ENCODE results near the gene TRMT11. TPM values are rescaled to one million over a fixed set of nuclear protein-coding genes. Genes with fewer than 3 reads are reported as not detected.

TRMT11 gene
- total and polyA plus RNA-seq, 2 of the 13 experiments (the other 11 are each of a cell fraction or from before 2014, with no cell fraction given): 42.2 to 81.9 TPM

- TF ChIP-seq KAT2B (IDR thresholded peaks at IDR 0.05; ENCODE audit: borderline replicate concordance, low read depth, low read length) (no peak), ZNF850 (CRISPR knock-in tag; conservative IDR thresholded peaks at IDR 0.05) (no peak), LCORL (IDR thresholded peaks at IDR 0.05) (no peak), LCORL (CRISPR knock-in tag; IDR thresholded peaks at IDR 0.05) (peak; percentile 89), ZNF709 (CRISPR knock-in tag; IDR thresholded peaks at IDR 0.05) (no peak), CEBPB (IDR thresholded peaks at IDR 0.05; ENCODE audit: borderline replicate concordance, low read depth, low read length) (peak; percentile 98), YEATS2 (CRISPR knock-in tag; IDR thresholded peaks at IDR 0.05; ENCODE audit: borderline replicate concordance) (peak; percentile 35; the same call in 1 of the 2 replicates), GPN1 (CRISPR knock-in tag; IDR thresholded peaks at IDR 0.05; ENCODE audit: borderline replicate concordance) (no peak), ZNF790 (CRISPR knock-in tag; IDR thresholded peaks at IDR 0.05; ENCODE audit: borderline replicate concordance) (no peak), BCL6 (CRISPR knock-in tag; IDR thresholded peaks at IDR 0.05) (peak; percentile 90), ZNF317 (CRISPR knock-in tag; IDR thresholded peaks at IDR 0.05) (peak; percentile 89), ZNF891 (CRISPR knock-in tag; IDR thresholded peaks at IDR 0.05) (no peak), HNRNPH1 (optimal IDR thresholded peaks at IDR 0.05; ENCODE audit: low read depth, low read length) (no peak), AGO2 (optimal IDR thresholded peaks at IDR 0.05; ENCODE audit: low read depth, low read length) (no peak), SOX6 (IDR thresholded peaks at IDR 0.05) (no peak), SOX6 (CRISPR knock-in tag; IDR thresholded peaks at IDR 0.05) (peak; percentile 94), ZNF780A (CRISPR knock-in tag; IDR thresholded peaks at IDR 0.05) (no peak), GATAD1 (CRISPR knock-in tag; IDR thresholded peaks at IDR 0.05) (peak; percentile 37; the same call in 1 of the 2 replicates), ZNF550 (CRISPR knock-in tag; IDR thresholded peaks at IDR 0.05; ENCODE audit: borderline replicate concordance) (no peak), NFYC (CRISPR knock-in tag; IDR thresholded peaks at IDR 0.05) (peak; percentile 29; the same call in 1 of the 2 replicates)
- TF ChIP-seq, protein P1, sequence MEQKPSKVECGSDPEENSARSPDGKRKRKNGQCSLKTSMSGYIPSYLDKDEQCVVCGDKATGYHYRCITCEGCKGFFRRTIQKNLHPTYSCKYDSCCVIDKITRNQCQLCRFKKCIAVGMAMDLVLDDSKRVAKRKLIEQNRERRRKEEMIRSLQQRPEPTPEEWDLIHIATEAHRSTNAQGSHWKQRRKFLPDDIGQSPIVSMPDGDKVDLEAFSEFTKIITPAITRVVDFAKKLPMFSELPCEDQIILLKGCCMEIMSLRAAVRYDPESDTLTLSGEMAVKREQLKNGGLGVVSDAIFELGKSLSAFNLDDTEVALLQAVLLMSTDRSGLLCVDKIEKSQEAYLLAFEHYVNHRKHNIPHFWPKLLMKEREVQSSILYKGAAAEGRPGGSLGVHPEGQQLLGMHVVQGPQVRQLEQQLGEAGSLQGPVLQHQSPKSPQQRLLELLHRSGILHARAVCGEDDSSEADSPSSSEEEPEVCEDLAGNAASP (CRISPR knock-in tag; IDR thresholded peaks at IDR 0.05; ENCODE audit: borderline replicate concordance): peak; percentile 58; the same call in 1 of the 2 replicates
- TF ChIP-seq, protein P2, sequence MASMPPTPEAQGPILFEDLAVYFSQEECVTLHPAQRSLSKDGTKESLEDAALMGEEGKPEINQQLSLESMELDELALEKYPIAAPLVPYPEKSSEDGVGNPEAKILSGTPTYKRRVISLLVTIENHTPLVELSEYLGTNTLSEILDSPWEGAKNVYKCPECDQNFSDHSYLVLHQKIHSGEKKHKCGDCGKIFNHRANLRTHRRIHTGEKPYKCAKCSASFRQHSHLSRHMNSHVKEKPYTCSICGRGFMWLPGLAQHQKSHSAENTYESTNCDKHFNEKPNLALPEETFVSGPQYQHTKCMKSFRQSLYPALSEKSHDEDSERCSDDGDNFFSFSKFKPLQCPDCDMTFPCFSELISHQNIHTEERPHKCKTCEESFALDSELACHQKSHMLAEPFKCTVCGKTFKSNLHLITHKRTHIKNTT (CRISPR knock-in tag; IDR thresholded peaks at IDR 0.05): no peak
- TF ChIP-seq, protein P3, sequence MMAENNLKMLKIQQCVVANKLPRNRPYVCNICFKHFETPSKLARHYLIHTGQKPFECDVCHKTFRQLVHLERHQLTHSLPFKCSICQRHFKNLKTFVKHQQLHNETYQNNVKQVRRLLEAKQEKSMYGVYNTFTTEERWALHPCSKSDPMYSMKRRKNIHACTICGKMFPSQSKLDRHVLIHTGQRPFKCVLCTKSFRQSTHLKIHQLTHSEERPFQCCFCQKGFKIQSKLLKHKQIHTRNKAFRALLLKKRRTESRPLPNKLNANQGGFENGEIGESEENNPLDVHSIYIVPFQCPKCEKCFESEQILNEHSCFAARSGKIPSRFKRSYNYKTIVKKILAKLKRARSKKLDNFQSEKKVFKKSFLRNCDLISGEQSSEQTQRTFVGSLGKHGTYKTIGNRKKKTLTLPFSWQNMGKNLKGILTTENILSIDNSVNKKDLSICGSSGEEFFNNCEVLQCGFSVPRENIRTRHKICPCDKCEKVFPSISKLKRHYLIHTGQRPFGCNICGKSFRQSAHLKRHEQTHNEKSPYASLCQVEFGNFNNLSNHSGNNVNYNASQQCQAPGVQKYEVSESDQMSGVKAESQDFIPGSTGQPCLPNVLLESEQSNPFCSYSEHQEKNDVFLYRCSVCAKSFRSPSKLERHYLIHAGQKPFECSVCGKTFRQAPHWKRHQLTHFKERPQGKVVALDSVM (CRISPR knock-in tag; IDR thresholded peaks at IDR 0.05): no peak; the same call in 1 of the 2 replicates
Observed at GRCh38 chr6:125944434-125944816, 41.9 kb upstream of the TRMT11 start (continued).

Data from HepG2 (cell line).